A204.1 (cell line): ENCODE measurements around the gene ABCB8.
A peak's percentile ranks its signal among the peaks of the same experiment; 100 is the strongest.

Experiments
- FAIRE-seq: peaks from 2 replicates; lab custom pipeline; 2012; peaks lifted over from hg19 to GRCh38; lab: Jason Lieb, UNC

The ABCB8 gene

GRCh38 chr7:151057989-151058780, 29.9 kb downstream of the ABCB8 start:
- FAIRE-seq: peak; percentile 99

- FAIRE-seq: no peak
Observed at GRCh38 chr7:151058781-151059366, 30.6 kb downstream of the ABCB8 start.

- no peak for FAIRE-seq
Observed at GRCh38 chr7:151059367-151060112, 31.3 kb downstream of the ABCB8 start, which contains the start of gene SLC4A2. Gene SLC4A2, plus strand, starts transcription at chr7:151059589. Its CDS starts 2,399 bp downstream, at chr7:151061988.

- FAIRE-seq: no peak
Observed at GRCh38 chr7:151060113-151060415, 31.8 kb downstream of the ABCB8 start.

GRCh38 chr7:151060416-151061212, 32.4 kb downstream of the ABCB8 start:
- FAIRE-seq: no peak

GRCh38 chr7:151061213-151062110, 33.2 kb downstream of the ABCB8 start:
- FAIRE-seq: no peak

GRCh38 chr7:151062111-151062398, 33.8 kb downstream of the ABCB8 start:
- FAIRE-seq: no peak

- FAIRE-seq: no peak
Observed at GRCh38 chr7:151062399-151063211, 34.4 kb downstream of the ABCB8 start.

GRCh38 chr7:151063212-151063561, 34.9 kb downstream of the ABCB8 start:
- no peak for FAIRE-seq

- no peak for FAIRE-seq
Observed at GRCh38 chr7:151064454-151064853, 36.2 kb downstream of the ABCB8 start.

- FAIRE-seq: no peak
Observed at GRCh38 chr7:151064993-151065392, 36.7 kb downstream of the ABCB8 start.

- no peak for FAIRE-seq
Observed at GRCh38 chr7:151065516-151065915, 37.3 kb downstream of the ABCB8 start.

- no peak for FAIRE-seq
Observed at GRCh38 chr7:151066273-151066974, 38.2 kb downstream of the ABCB8 start.

- no peak for FAIRE-seq
Observed at GRCh38 chr7:151068069-151068773, 40.0 kb downstream of the ABCB8 start.

- no peak for FAIRE-seq
Observed at GRCh38 chr7:151069841-151070573, 41.8 kb downstream of the ABCB8 start.

GRCh38 chr7:151070574-151070960, 42.3 kb downstream of the ABCB8 start:
- FAIRE-seq: no peak

GRCh38 chr7:151071032-151071866, 43.0 kb downstream of the ABCB8 start:
- FAIRE-seq: no peak

GRCh38 chr7:151073990-151074389, 45.7 kb downstream of the ABCB8 start:
- no peak for FAIRE-seq
